ENCODE data around the gene PYGB.
A peak's percentile ranks its signal among the peaks of the same experiment; 100 is the strongest.

PYGB gene

GRCh38 chr20:25247518-25247955 lies 348 bp upstream of the PYGB start:
- TF ChIP-seq REST (IDR thresholded peaks at IDR 0.05; ENCODE audit: insufficient read depth in 1 of 2, low read depth in 2 of 2, low read length in 2 of 2) (no peak), TAF1 (IDR thresholded peaks at IDR 0.05; ENCODE audit: borderline replicate concordance, insufficient read depth, low read length) (no peak), SIN3A (IDR thresholded peaks at IDR 0.05; ENCODE audit: borderline replicate concordance, insufficient read depth, low read length) (no peak), FOXP2 (optimal IDR thresholded peaks at IDR 0.05; ENCODE audit: borderline replicate concordance, extremely low read depth, extremely low read length, insufficient read depth) (no peak), POLR2AphosphoS5 (IDR thresholded peaks at IDR 0.05; ENCODE audit: low read depth, low read length) (no peak; the same call in 1 of the 2 replicates)

- TF ChIP-seq SIN3A (IDR thresholded peaks at IDR 0.05; ENCODE audit: borderline replicate concordance, insufficient read depth, low read length), result peak; percentile 72; the same call in 1 of the 2 replicates
- TF ChIP-seq FOXP2 (optimal IDR thresholded peaks at IDR 0.05; ENCODE audit: borderline replicate concordance, extremely low read depth, extremely low read length, insufficient read depth), result no peak
Observed at GRCh38 chr20:25248786-25249172, 894 bp downstream of the PYGB start.

- TF ChIP-seq POLR2AphosphoS5 (IDR thresholded peaks at IDR 0.05; ENCODE audit: low read depth, low read length), result no peak
- no peak for TF ChIP-seq REST (IDR thresholded peaks at IDR 0.05; ENCODE audit: insufficient read depth in 1 of 2, low read depth in 2 of 2, low read length in 2 of 2)
- no peak for TF ChIP-seq FOXP2 (optimal IDR thresholded peaks at IDR 0.05; ENCODE audit: borderline replicate concordance, extremely low read depth, extremely low read length, insufficient read depth)
- TF ChIP-seq TAF1 (IDR thresholded peaks at IDR 0.05; ENCODE audit: borderline replicate concordance, insufficient read depth, low read length), result no peak
- TF ChIP-seq SIN3A (IDR thresholded peaks at IDR 0.05; ENCODE audit: borderline replicate concordance, insufficient read depth, low read length), result no peak
Observed at GRCh38 chr20:25249198-25249931, 1.5 kb downstream of the PYGB start.

- TF ChIP-seq FOXP2 (optimal IDR thresholded peaks at IDR 0.05; ENCODE audit: borderline replicate concordance, extremely low read depth, extremely low read length, insufficient read depth) (no peak), TAF1 (IDR thresholded peaks at IDR 0.05; ENCODE audit: borderline replicate concordance, insufficient read depth, low read length) (no peak), REST (IDR thresholded peaks at IDR 0.05; ENCODE audit: insufficient read depth in 1 of 2, low read depth in 2 of 2, low read length in 2 of 2) (no peak)
Observed at GRCh38 chr20:25250508-25250907, 2.6 kb downstream of the PYGB start.

- no peak for TF ChIP-seq TAF1 (IDR thresholded peaks at IDR 0.05; ENCODE audit: borderline replicate concordance, insufficient read depth, low read length)
- no peak for TF ChIP-seq REST (IDR thresholded peaks at IDR 0.05; ENCODE audit: insufficient read depth in 1 of 2, low read depth in 2 of 2, low read length in 2 of 2)
- TF ChIP-seq SIN3A (IDR thresholded peaks at IDR 0.05; ENCODE audit: borderline replicate concordance, insufficient read depth, low read length), result no peak
- no peak for TF ChIP-seq POLR2AphosphoS5 (IDR thresholded peaks at IDR 0.05; ENCODE audit: low read depth, low read length)
- TF ChIP-seq FOXP2 (optimal IDR thresholded peaks at IDR 0.05; ENCODE audit: borderline replicate concordance, extremely low read depth, extremely low read length, insufficient read depth), result no peak
Observed at GRCh38 chr20:25251019-25251418, 3.1 kb downstream of the PYGB start.

Measured in PFSK-1 (cell line).